ENCODE results near the gene CFAP46. TPM values are rescaled to one million over a fixed set of nuclear protein-coding genes. Genes with fewer than 3 reads are reported as not detected.

Gene CFAP46
- total RNA-seq, 1 donor = under 0.01 TPM

- Histone ChIP-seq H3K4me3 (ENCODE audit: insufficient read depth, low read length) (no peak overlapping the region), H3K4me1 (ENCODE audit: insufficient read depth, low read length) (no peaks in the 10 kb centered on the region), H4K20me1 (ENCODE audit: insufficient read depth, low read length) (no peaks in the 10 kb centered on the region), H3K27me3 (ENCODE audit: insufficient read depth, low read length) (peaks cover 2% of the 10 kb centered on the region), H3K27ac (ENCODE audit: low read depth, low read length) (no peak overlapping the region), H3K9me3 (ENCODE audit: low read depth, low read length) (no peaks in the 10 kb centered on the region), H2AFZ (ENCODE audit: low read length) (no peak overlapping the region), H3K4me2 (ENCODE audit: insufficient read depth, low read length) (no peak overlapping the region), H3K36me3 (ENCODE audit: insufficient read depth, low read length) (no peaks in the 10 kb centered on the region), H3K79me2 (ENCODE audit: insufficient read depth, low read length) (no peaks in the 10 kb centered on the region)
- DNase-seq (ENCODE audit: insufficient read length, low spot score, missing footprints) = peak; percentile 77
- TF ChIP-seq, protein P1, sequence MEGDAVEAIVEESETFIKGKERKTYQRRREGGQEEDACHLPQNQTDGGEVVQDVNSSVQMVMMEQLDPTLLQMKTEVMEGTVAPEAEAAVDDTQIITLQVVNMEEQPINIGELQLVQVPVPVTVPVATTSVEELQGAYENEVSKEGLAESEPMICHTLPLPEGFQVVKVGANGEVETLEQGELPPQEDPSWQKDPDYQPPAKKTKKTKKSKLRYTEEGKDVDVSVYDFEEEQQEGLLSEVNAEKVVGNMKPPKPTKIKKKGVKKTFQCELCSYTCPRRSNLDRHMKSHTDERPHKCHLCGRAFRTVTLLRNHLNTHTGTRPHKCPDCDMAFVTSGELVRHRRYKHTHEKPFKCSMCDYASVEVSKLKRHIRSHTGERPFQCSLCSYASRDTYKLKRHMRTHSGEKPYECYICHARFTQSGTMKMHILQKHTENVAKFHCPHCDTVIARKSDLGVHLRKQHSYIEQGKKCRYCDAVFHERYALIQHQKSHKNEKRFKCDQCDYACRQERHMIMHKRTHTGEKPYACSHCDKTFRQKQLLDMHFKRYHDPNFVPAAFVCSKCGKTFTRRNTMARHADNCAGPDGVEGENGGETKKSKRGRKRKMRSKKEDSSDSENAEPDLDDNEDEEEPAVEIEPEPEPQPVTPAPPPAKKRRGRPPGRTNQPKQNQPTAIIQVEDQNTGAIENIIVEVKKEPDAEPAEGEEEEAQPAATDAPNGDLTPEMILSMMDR (IDR thresholded peaks at IDR 0.05; ENCODE audit: extremely low read depth, low read depth, low read length) = no peak
Measured at GRCh38 chr10:132908621-132909295, 33.6 kb downstream of the CFAP46 start.

- no peak overlapping the region for H3K27ac ChIP-seq (ENCODE audit: low read depth, low read length)
- no peaks in the 10 kb centered on the region for H4K20me1 ChIP-seq (ENCODE audit: insufficient read depth, low read length)
- H3K4me1 ChIP-seq (ENCODE audit: insufficient read depth, low read length) = no peaks in the 10 kb centered on the region
- H3K27me3 ChIP-seq (ENCODE audit: insufficient read depth, low read length) = peaks cover 6% of the 10 kb centered on the region
- H2AFZ ChIP-seq (ENCODE audit: low read length) = no peak overlapping the region
- no peaks in the 10 kb centered on the region for H3K36me3 ChIP-seq (ENCODE audit: insufficient read depth, low read length)
- TF ChIP-seq, protein P1 (IDR thresholded peaks at IDR 0.05; ENCODE audit: extremely low read depth, low read depth, low read length) = no peak
- DNase-seq (ENCODE audit: insufficient read length, low spot score, missing footprints) = peak; percentile 84
- H3K4me3 ChIP-seq (ENCODE audit: insufficient read depth, low read length) = no peak overlapping the region
- H3K4me2 ChIP-seq (ENCODE audit: insufficient read depth, low read length) = no peak overlapping the region
- no peaks in the 10 kb centered on the region for H3K79me2 ChIP-seq (ENCODE audit: insufficient read depth, low read length)
- H3K9me3 ChIP-seq (ENCODE audit: low read depth, low read length) = no peaks in the 10 kb centered on the region
Measured at GRCh38 chr10:132907821-132908620, 34.3 kb downstream of the CFAP46 start.

DNA sequence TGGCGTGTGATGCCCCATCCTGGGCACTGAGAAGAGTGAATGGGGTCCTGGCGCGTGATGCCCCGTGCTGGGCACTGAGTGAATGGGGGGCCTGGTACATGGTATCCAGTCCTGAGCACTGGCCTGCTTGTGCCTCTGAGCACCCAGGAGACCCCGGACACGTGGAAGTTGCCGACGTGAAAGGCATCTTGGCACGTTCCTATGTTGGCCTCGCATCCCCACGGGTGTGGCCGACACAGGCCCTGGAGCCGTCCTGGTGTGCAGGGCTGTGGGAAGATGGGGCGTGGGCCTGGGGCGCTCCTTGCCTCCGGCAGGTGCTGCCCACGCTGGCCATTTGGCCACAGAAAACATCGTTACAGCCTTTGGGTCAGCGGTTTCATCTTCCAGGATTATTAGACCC lies 35.5 kb downstream of the CFAP46 start:
- Histone ChIP-seq H3K36me3 (ENCODE audit: insufficient read depth, low read length) (no peaks in the 10 kb centered on the region), H3K27me3 (ENCODE audit: insufficient read depth, low read length) (peaks cover 6% of the 10 kb centered on the region), H3K4me3 (ENCODE audit: insufficient read depth, low read length) (no peak overlapping the region)

More for the DNA sequence above, 35.5 kb downstream of the CFAP46 start:
- H3K9me3 ChIP-seq (ENCODE audit: low read depth, low read length) = no peaks in the 10 kb centered on the region
- no peak overlapping the region for H3K27ac ChIP-seq (ENCODE audit: low read depth, low read length)
- no peak overlapping the region for H3K4me2 ChIP-seq (ENCODE audit: insufficient read depth, low read length)
- DNase-seq (ENCODE audit: insufficient read length, low spot score, missing footprints) = peak; percentile 44
- TF ChIP-seq, protein P1 (IDR thresholded peaks at IDR 0.05; ENCODE audit: extremely low read depth, low read depth, low read length) = no peak
- no peaks in the 10 kb centered on the region for H4K20me1 ChIP-seq (ENCODE audit: insufficient read depth, low read length)
- no peak overlapping the region for H2AFZ ChIP-seq (ENCODE audit: low read length)
- no peaks in the 10 kb centered on the region for H3K4me1 ChIP-seq (ENCODE audit: insufficient read depth, low read length)
- H3K79me2 ChIP-seq (ENCODE audit: insufficient read depth, low read length) = no peaks in the 10 kb centered on the region
